GM12878 (cell line): ENCODE measurements around the gene ANKRD31. TPM values are rescaled to one million over a fixed set of nuclear protein-coding genes. Genes with fewer than 3 reads are reported as not detected.

ENCODE experiments used
- CBX3 ChIP-seq: fragments of 200-600 bp; sonication (generic); IDR thresholded peaks from 2 replicates; pipeline ENCODE4 v1.6.1; 2016; ENCODE audit warnings: low read depth, borderline replicate concordance
- CREB1 ChIP-seq: IDR thresholded peaks from 2 replicates; pipeline ENCODE4 v1.6.1; 2012; ENCODE audit warnings: low read depth, mild to moderate bottlenecking, inconsistent platforms
- EED ChIP-seq: sonication (generic); IDR thresholded peaks from 2 replicates; pipeline ENCODE4 v1.6.1; 2016; ENCODE audit warnings: antibody characterized with exemption, low read depth
- HCFC1 ChIP-seq: fragments of 150-350 bp; IDR thresholded peaks from 2 replicates; pipeline ENCODE4 v1.6.1; 2014; ENCODE audit warnings: low read length
- IRF5 ChIP-seq: fragments of 450-650 bp; IDR thresholded peaks from 2 replicates; pipeline ENCODE4 v1.6.1; 2017; ENCODE audit warnings: borderline replicate concordance
- JUNB ChIP-seq: IDR thresholded peaks from 2 replicates; pipeline ENCODE4 v1.6.1; 2016; ENCODE audit warnings: antibody characterized with exemption, mild to moderate bottlenecking
- MYC ChIP-seq: IDR thresholded peaks from 2 replicates; pipeline ENCODE4 v1.6.1; 2011; ENCODE audit warnings: mild to moderate bottlenecking, low read length, moderate library complexity, inconsistent platforms; ENCODE audit not compliant: insufficient read depth, insufficient replicate concordance, insufficient read length, severe bottlenecking
- NKRF ChIP-seq: fragments of 450-650 bp; conservative IDR thresholded peaks from 2 replicates; pipeline ENCODE4 v1.6.1; 2017; ENCODE audit warnings: mild to moderate bottlenecking, moderate library complexity
- PAX5 ChIP-seq: IDR thresholded peaks from 2 replicates; pipeline ENCODE4 v1.6.1; 2011; ENCODE audit warnings: low read depth, low read length, borderline replicate concordance
- STAT1 ChIP-seq: fragments of 450-650 bp; conservative IDR thresholded peaks from 2 replicates; pipeline ENCODE4 v1.6.1; 2014; ENCODE audit warnings: antibody characterized with exemption, mild to moderate bottlenecking
- polyA plus RNA-seq, 11 experiments: library from polyadenylated mRNA; depleted of rRNA in 4 of 11; unstranded in 6 of 11; stranded (reverse) in 5 of 11; fragments of >200 nt; fragmentation: Nextera tagmentation in 4 of 11; fragmentation: Illumina TruSeq in 1 of 11; extraction: Ambion mirVana in 4 of 11; extraction: Trizol in 1 of 11; gene quantifications; 1 replicate in 1 of 11; 2 replicates in 10 of 11; pipeline versions ENCODE4 v1.2.1 to v1.2.3, GENCODE V29; 2011 to 2016; ENCODE audit warnings: inconsistent platforms in 2 of 11, missing spikeins in 2 of 11, low read depth in 1 of 11
- total RNA-seq, 4 experiments: library from RNA; depleted of rRNA in 3 of 4; stranded (reverse); fragments of >200 nt in 3 of 4; fragmentation: Illumina TruSeq in 1 of 4; extraction: Trizol in 1 of 4; gene quantifications; 2 replicates each; pipeline versions ENCODE4 v1.2.1 to v1.2.3, GENCODE V29; 2013 to 2021
- TF ChIP-seq, protein P1 (sequence below): fragments of 450-650 bp; formaldehyde crosslinking; IDR thresholded peaks from 2 replicates; pipeline ENCODE4 v1.4.0; 2020; ENCODE audit warnings: mild to moderate bottlenecking, moderate library complexity

ANKRD31 gene
- total and polyA plus RNA-seq, 10 of the 15 experiments (the other 5 are each of a cell fraction or from before 2014, with no cell fraction given) = under 0.01 to 0.10 (median 0.04) TPM; not detected in 3

GRCh38 chr5:75058986-75059535, 177.6 kb downstream of the ANKRD31 start (continued):
- TF ChIP-seq NKRF (no peak), HCFC1 (no peak), IRF5 (no peak), CBX3 (no peak), CREB1 (no peak), EED (no peak), STAT1 (no peak), PAX5 (no peak), MYC (no peak), JUNB (no peak)
- TF ChIP-seq, protein P1, sequence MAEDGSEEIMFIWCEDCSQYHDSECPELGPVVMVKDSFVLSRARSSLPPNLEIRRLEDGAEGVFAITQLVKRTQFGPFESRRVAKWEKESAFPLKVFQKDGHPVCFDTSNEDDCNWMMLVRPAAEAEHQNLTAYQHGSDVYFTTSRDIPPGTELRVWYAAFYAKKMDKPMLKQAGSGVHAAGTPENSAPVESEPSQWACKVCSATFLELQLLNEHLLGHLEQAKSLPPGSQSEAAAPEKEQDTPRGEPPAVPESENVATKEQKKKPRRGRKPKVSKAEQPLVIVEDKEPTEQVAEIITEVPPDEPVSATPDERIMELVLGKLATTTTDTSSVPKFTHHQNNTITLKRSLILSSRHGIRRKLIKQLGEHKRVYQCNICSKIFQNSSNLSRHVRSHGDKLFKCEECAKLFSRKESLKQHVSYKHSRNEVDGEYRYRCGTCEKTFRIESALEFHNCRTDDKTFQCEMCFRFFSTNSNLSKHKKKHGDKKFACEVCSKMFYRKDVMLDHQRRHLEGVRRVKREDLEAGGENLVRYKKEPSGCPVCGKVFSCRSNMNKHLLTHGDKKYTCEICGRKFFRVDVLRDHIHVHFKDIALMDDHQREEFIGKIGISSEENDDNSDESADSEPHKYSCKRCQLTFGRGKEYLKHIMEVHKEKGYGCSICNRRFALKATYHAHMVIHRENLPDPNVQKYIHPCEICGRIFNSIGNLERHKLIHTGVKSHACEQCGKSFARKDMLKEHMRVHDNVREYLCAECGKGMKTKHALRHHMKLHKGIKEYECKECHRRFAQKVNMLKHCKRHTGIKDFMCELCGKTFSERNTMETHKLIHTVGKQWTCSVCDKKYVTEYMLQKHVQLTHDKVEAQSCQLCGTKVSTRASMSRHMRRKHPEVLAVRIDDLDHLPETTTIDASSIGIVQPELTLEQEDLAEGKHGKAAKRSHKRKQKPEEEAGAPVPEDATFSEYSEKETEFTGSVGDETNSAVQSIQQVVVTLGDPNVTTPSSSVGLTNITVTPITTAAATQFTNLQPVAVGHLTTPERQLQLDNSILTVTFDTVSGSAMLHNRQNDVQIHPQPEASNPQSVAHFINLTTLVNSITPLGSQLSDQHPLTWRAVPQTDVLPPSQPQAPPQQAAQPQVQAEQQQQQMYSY (CRISPR knock-in tag) = no peak
